GM21528 (cell line): ENCODE results near the gene SYT2.
"Not testable (repeated sequence)": the region's sequence is repeated elsewhere in the genome, so short reads cannot be mapped to it uniquely, and the experiment has no call there.

ENCODE experiments used
- ATAC-seq: cut with Tn5 transposase; IDR thresholded peaks from one replicate; pipeline ENCODE4 v1.9.1; 2021; ENCODE audit warnings: mild to moderate bottlenecking, moderate library complexity; ENCODE audit not compliant: unreplicated experiment, low FRiP score

The SYT2 gene

GRCh38 chr1:202578001-202578504 is 132.2 kb downstream of the SYT2 start:
- ATAC-seq: no peak

GRCh38 chr1:202577381-202577780 is 132.9 kb downstream of the SYT2 start:
- ATAC-seq: no peak

- ATAC-seq: no peak
Measured at GRCh38 chr1:202576816-202577215, 133.4 kb downstream of the SYT2 start.

- ATAC-seq: no peak
Measured at GRCh38 chr1:202575918-202576653, 134.2 kb downstream of the SYT2 start.

GRCh38 chr1:202572867-202573266 is 137.4 kb downstream of the SYT2 start:
- ATAC-seq: no peak

GRCh38 chr1:202571719-202572339 is 138.4 kb downstream of the SYT2 start:
- no peak for ATAC-seq

GRCh38 chr1:202569393-202570322 is 140.6 kb downstream of the SYT2 start:
- no peak for ATAC-seq

GRCh38 chr1:202568826-202569225 is 141.4 kb downstream of the SYT2 start:
- no peak for ATAC-seq

GRCh38 chr1:202568410-202568809 is 141.8 kb downstream of the SYT2 start:
- no peak for ATAC-seq

- ATAC-seq: no peak
Measured at GRCh38 chr1:202567738-202568137, 142.5 kb downstream of the SYT2 start.

GRCh38 chr1:202565890-202566602 is 144.2 kb downstream of the SYT2 start:
- no peak for ATAC-seq

GRCh38 chr1:202564958-202565495 is 145.2 kb downstream of the SYT2 start:
- ATAC-seq: no peak

GRCh38 chr1:202563818-202564217 is 146.4 kb downstream of the SYT2 start:
- no peak for ATAC-seq

- no peak for ATAC-seq
Measured at GRCh38 chr1:202562444-202563060, 147.7 kb downstream of the SYT2 start.

- no peak for ATAC-seq
Measured at GRCh38 chr1:202561726-202562443, 148.4 kb downstream of the SYT2 start.

GRCh38 chr1:202561240-202561639 is 149.0 kb downstream of the SYT2 start:
- ATAC-seq: no peak

GRCh38 chr1:202557662-202558061 is 152.6 kb downstream of the SYT2 start:
- ATAC-seq: not testable (repeated sequence)

- ATAC-seq: not testable (repeated sequence)
Measured at GRCh38 chr1:202556037-202556436, 154.2 kb downstream of the SYT2 start.

GRCh38 chr1:202554619-202555018 is 155.6 kb downstream of the SYT2 start:
- not testable (repeated sequence) for ATAC-seq
